GM19372 (cell line): ENCODE results near the gene ELAVL2.

Source experiments
- ATAC-seq: cut with Tn5 transposase; IDR thresholded peaks from one replicate; pipeline ENCODE4 v1.9.1; 2021; ENCODE audit warnings: mild to moderate bottlenecking, low read depth, moderate library complexity; ENCODE audit not compliant: unreplicated experiment

ELAVL2 gene

DNA sequence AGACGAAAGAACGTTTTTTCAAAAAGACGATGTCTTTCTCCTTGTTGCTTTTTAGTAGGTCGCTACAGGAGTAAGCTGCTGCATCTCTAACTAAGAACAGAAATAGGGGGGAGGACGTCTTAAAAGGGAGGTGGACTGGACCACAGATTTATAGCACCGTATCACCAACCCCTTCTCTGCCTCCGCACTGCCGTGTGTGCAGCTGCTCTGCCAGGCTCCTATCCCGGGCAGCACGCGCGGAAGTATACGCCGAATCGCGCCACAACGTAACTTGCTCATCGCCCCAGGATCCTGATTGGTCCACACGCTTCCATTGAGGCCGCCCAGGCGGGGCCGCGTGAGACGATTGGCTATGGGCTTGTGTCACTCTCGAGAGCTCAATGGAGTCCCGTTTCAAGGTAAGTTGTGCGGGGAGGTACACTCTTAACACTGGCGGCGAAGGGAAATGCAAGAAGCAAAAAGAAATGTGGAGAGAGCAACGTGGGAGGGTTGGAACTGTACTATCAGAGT, at the start of gene ELAVL2:
TSS of gene ELAVL2 (minus strand) at position 121 of the 510 bp plus-strand sequence. CDS start 64,006 bp downstream, outside the sequence.
- no peak for ATAC-seq

DNA sequence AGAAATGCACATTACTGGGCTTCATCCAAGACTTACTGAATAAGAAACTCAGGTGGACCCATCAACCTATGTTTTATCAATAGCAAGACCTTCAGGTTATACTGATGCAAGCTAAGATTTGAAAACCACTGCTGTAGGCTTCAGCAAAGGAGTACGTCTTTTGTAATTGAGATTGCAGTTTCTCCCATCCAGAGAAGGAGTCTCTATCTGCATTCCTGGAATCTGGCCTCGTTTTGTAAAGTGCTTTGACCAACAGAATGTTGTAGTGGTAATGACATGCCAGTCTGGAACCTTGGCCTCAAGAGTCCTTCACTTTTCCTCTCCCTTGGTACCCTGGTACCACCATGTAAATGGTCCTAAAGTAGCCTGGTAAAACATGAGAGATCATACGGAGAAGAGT, 32.2 kb upstream of the ELAVL2 start:
- no peak for ATAC-seq

- no peak for ATAC-seq
These were observed 30.0 kb upstream of the ELAVL2 start for GRCh38 chr9:23855873-23856604.

GRCh38 chr9:23850690-23851629, 24.9 kb upstream of the ELAVL2 start:
- ATAC-seq: no peak

DNA sequence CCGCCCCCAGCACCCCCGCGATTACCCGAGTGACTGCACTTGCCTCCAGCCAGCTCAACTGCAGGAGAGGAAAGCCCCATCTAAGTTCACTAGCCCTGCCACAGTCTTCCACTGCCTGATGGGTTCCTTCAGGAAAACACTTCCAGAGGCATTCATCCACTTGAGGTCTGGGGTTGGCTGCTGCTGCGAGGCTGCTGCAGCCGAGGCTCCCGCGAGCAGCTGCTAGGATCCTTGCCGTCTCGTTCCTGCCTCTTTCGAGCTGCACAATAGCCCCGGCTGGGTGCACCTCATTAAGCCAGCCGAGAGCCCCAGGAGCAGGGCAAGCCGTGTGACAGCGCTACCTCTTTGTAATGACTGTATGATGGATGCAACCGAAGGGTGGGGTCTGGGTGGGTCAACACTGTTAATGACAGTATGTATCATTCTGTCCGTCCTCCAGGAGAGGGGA, 24.2 kb upstream of the ELAVL2 start:
- ATAC-seq: no peak

DNA sequence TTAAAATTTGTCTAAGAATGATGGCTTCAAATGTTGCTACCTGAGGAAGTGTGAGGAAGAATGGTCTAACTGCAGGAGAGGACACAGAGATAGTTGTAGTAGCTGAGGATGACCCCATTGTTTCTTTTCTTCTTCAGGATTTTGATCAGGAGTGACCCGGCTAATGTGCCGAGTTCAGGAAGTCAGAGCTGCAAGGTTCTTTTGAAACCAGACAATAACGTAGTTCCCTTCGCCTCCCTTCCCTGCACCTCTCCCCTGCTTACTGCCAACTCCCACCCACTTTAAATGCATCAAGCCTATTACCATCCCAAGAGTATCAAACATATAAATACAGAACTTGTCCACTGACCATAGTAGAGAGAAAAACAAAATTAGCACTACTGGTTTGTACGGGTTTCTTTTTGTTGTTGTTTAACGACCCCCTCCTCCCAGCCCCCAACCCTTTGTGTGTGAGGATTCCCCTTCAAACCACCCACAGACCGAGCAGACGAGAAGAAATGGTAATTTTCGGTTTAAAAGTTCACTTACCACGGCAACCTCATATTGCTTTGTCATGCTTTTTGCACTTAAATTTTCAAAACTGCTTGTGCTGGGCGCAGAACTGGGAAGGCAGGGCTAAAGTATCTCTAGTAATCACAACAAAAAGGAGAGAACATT, 23.5 kb upstream of the ELAVL2 start:
- ATAC-seq: no peak

DNA sequence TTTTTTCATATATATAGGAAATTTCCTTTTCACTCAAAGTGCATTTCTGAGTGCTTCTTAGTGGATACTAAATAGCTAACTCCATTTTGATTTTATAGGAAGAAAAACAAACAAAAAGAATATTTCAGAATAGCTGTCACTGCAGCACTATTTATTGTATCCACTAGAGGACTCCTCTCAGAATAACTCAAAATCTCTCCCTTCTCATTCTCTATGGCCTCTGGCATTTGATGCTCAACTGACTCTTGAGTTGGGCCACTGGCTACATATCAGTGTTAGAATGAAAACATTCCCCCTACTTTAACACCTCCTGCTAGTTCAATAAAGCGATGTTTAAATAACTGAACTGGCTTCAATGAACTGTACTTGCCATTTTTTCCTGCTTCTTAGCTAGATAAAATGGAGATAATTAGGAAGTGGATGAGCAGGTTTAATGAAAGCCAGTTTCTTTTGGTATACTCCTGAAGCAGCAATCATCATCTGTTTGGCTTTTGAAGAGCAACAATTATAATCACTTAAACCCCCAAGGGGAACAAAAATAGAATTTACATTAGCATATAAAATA, 16.6 kb upstream of the ELAVL2 start:
- no peak for ATAC-seq

GRCh38 chr9:23841304-23841703, 15.3 kb upstream of the ELAVL2 start:
- ATAC-seq: no peak

GRCh38 chr9:23837038-23837437, 11.0 kb upstream of the ELAVL2 start:
- ATAC-seq: no peak

- no peak for ATAC-seq
These were observed 5.1 kb upstream of the ELAVL2 start for GRCh38 chr9:23830929-23831730.

DNA sequence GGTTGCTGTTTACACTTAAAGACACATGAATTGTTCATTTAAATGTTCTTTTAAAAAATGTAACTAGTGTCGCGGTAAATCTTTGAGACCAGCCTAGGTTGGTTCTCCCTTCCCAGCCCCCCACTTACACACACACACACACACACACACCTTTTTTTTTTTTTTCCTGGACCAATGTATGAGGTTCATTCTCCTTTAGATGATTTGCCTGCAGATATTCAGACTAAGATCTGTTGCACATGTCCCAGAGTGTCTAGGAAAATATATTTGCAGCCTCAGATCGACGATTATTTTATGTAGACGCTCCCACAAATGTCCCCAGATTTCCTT, 4.4 kb upstream of the ELAVL2 start:
- no peak for ATAC-seq

DNA sequence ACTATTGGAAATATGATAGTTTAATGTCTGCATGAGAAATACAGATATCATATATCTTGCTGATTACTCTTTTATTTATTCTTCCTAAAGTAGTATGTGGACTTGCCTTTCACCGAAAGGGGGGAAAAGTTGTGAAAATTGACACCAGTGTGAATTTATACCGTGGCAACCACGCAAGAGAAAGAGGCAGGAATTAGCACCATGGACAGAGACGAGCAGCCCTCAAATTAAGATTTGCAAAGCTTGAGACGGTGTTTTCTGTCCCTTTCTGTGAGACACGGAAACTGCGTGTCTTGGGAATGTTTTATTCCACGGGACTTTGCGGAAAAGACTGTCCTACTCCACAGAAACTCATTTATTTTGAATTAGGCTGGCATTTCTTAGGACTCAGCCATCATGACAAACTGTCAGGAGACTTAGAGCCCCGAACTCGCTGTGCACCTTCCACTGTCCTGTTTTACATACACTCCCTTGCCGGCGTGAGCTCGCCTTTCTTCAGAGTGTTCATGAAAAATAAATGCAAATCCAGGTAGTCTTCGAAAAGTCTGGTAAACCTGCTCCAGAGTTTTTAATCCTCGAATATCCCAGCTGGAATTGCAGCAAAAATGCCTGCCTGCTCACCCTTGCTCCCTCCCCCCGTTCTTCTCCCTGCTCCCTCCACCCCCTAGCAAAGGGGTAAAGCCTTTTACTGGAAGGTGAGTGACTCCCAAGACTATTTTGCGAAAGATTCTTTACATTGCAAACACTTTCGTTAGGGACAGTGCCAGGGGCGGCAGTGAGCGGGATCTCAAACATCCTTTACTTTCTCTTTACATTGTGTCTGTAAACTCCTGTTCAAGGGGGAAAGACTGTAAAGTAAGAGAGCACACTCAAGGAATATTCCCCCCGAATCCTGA, 3.8 kb upstream of the ELAVL2 start:
- ATAC-seq: no peak

GRCh38 chr9:23825700-23826099, 340 bp downstream of the ELAVL2 start:
- ATAC-seq: no peak

DNA sequence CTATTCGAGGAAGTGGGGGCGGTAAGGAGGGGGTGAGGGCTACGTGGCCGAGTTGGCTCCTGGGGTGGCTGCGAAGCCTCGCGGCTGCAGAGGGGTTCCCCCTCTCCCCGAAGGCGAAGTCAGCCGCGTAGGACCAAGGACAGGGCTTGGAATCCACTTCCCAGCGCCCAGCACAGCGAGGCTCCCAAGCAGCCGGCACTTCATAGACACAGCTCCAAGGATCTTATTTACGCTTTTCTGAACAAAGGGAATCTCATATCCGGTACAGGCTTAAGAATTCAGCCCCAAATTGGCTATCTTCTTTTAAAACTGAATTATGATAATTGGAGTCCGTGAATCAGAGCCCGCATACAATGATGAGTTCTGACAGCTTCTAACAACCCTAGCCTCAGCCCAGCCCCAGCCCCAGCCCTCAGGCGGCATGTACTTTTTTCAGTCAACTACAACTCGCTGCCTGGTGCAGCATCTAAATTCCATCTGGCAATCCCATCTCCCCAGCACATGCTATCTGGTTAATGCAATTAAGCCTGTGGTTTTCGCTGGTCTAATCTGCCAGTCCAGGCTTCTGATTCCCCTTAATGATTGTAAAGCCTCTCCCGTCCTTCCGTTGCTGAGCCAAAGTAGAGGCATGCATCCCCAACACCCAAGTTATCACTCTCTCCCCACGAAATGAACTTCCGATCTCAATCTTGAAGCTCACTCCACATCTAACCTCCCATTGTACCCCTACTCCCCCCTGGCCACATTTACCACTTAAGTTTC, 1.0 kb downstream of the ELAVL2 start:
- no peak for ATAC-seq

DNA sequence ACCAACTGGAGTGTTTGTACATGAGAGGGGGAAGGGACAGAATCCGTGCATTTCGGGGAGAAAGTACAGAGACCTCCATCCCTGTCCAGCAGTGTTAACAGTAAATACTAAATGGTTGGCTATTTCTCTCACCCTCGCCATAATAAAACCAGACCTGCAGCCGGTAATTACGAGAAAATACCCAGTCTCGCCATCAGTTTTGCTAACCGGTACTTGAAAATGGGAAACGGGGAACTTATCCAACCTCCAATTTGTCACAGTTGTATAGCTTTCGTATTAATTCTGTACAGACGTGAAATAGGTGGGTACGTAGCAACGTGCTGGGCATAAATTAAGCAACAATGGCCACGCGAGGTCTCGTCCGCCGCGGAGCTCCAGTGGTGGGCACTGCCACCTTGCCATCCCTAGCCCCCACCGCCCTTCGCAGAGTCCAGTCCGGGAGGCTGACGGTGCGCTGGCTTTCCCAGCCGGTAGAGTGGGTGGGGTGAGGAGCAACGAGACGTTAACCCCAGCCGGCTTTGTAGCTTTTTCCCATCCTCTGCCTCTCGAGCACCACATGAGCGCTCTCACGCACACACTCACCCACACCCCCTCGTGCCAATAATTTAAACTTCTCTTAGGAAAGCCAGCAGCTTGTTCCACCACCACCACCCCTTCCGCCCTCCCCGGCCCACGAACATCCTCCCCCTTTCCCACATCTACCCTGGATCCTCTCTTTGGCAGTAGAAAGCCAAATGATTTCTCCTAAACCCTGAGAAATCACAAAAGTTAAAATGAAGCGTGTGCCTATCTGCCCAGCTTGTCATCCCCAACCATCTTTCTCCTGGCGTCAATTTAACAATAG, 1.8 kb downstream of the ELAVL2 start:
- no peak for ATAC-seq

GRCh38 chr9:23823269-23823668, 2.8 kb downstream of the ELAVL2 start:
- ATAC-seq: no peak
